MM.1S (cell line): ENCODE results near the gene COX7C.

Experiments
- CTCF ChIP-seq: fragments of 300-600 bp; sonication (generic); IDR thresholded peaks from 2 replicates; pipeline ENCODE4 v1.5.1; 2016; ENCODE audit warnings: antibody characterized with exemption, low read length, mixed read lengths
- EZH2 ChIP-seq: fragments of 300-600 bp; sonication (generic); optimal IDR thresholded peaks from 2 replicates; pipeline ENCODE3; 2017; ENCODE audit warnings: low read depth, mild to moderate bottlenecking, antibody characterized with exemption, low read length, mixed read lengths

GRCh38 chr5:86640998-86641397 lies 23.3 kb downstream of the COX7C start:
- TF ChIP-seq EZH2: no peak
- no peak for TF ChIP-seq CTCF
